Kidney epithelial cell (primary cell): ENCODE data around the gene KCNQ2. TPM values are rescaled to one million over a fixed set of nuclear protein-coding genes. Genes with fewer than 3 reads are reported as not detected.

Source experiments
- DNase-seq: peaks from one replicate; pipeline ENCODE4 v3.0.0-alpha.2; 2010; ENCODE audit warnings: low read depth
- H3K27me3 ChIP-seq: 2 replicates; pipeline ENCODE4 v1.6.0; 2011; ENCODE audit warnings: low read length; ENCODE audit not compliant: control insufficient read depth, insufficient read depth
- H3K36me3 ChIP-seq: 2 replicates; pipeline ENCODE4 v1.5.1; 2011; ENCODE audit warnings: low read length; ENCODE audit not compliant: control insufficient read depth, insufficient read depth
- H3K4me3 ChIP-seq: 2 replicates; pipeline ENCODE4 v1.5.1; 2011; ENCODE audit warnings: low read depth, mild to moderate bottlenecking, control low read depth, low read length
- CTCF ChIP-seq: IDR thresholded peaks from 2 replicates; pipeline ENCODE4 v1.5.1; 2011; ENCODE audit warnings: mild to moderate bottlenecking, moderate library complexity, low read length, control low read depth, inconsistent platforms; ENCODE audit not compliant: insufficient read depth, poor library complexity, severe bottlenecking
- total RNA-seq: library from RNA; depleted of rRNA; stranded (reverse); fragments of >200 nt; gene quantifications from 2 replicates; pipeline ENCODE4 v1.2.3, GENCODE V29; 2015

Gene KCNQ2
- total RNA-seq, 1 donor from 2014 or later: 0.04 TPM

- TF ChIP-seq CTCF: no peak
- Histone ChIP-seq H3K4me3 (no peak overlapping the region), H3K27me3 (peaks cover 13% of the 10 kb centered on the region), H3K36me3 (no peaks in the 10 kb centered on the region)
- no peak for DNase-seq
These were observed 63.2 kb downstream of the KCNQ2 start for GRCh38 chr20:63409066-63409833.

GRCh38 chr20:63408684-63409046 is 63.8 kb downstream of the KCNQ2 start:
- Histone ChIP-seq H3K4me3 (no peak overlapping the region), H3K27me3 (peaks cover 10% of the 10 kb centered on the region), H3K36me3 (no peaks in the 10 kb centered on the region)
- no peak for DNase-seq
- no peak for TF ChIP-seq CTCF

GRCh38 chr20:63407928-63408683 is 64.3 kb downstream of the KCNQ2 start:
- no peak for TF ChIP-seq CTCF

GRCh38 chr20:63406617-63407245 is 65.7 kb downstream of the KCNQ2 start:
- no peak for DNase-seq
- Histone ChIP-seq H3K36me3 (no peaks in the 10 kb centered on the region), H3K4me3 (no peak overlapping the region), H3K27me3 (peaks cover 5% of the 10 kb centered on the region)
- TF ChIP-seq CTCF: no peak

More at GRCh38 chr20:63407928-63408683, 64.3 kb downstream of the KCNQ2 start:
- Histone ChIP-seq H3K4me3 (no peak overlapping the region), H3K36me3 (no peaks in the 10 kb centered on the region), H3K27me3 (peaks cover 9% of the 10 kb centered on the region)
- no peak for DNase-seq

- TF ChIP-seq CTCF: no peak
- Histone ChIP-seq H3K4me3 (no peak overlapping the region), H3K36me3 (no peaks in the 10 kb centered on the region), H3K27me3 (peaks cover 2% of the 10 kb centered on the region)
- DNase-seq: no peak
These were observed 66.4 kb downstream of the KCNQ2 start for GRCh38 chr20:63406011-63406410.
